ENCODE measurements around the gene KRT16. TPM values are rescaled to one million over a fixed set of nuclear protein-coding genes. Genes with fewer than 3 reads are reported as not detected.

The KRT16 gene
- polyA plus RNA-seq, 1 donor (not counting 4 experiments of a cell fraction or from before 2014, with no cell fraction given) = 1,851 TPM

- Histone ChIP-seq H3K9me1 (ENCODE audit: control insufficient read depth, extremely low read depth, insufficient read depth, low read length) (no peaks in the 10 kb centered on the region), H3K9me3 (ENCODE audit: control insufficient read depth, low read depth, low read length) (no peaks in the 10 kb centered on the region), H3K9ac (ENCODE audit: control insufficient read depth, extremely low read depth, insufficient read depth, low read length) (peak overlapping the region; percentile 77), H3K4me3 (ENCODE audit: control insufficient read depth in 2 of 3, extremely low read depth in 1 of 3, insufficient read depth in 2 of 3, low read depth in 1 of 3, low read length in 3 of 3) (peak overlapping the region in 1 of 3 experiments; percentile 8), H4K20me1 (ENCODE audit: control insufficient read depth, extremely low read depth, insufficient read depth, low read length) (peaks cover 18% of the 10 kb centered on the region), H3K27ac (ENCODE audit: control insufficient read depth, insufficient read depth, low read length) (peak overlapping the region; percentile 97), H2AFZ (ENCODE audit: control insufficient read depth, low read length) (no peak overlapping the region), H3K79me2 (ENCODE audit: control insufficient read depth, insufficient read depth, low read length) (peaks cover 8% of the 10 kb centered on the region), H3K36me3 (ENCODE audit: control insufficient read depth in 2 of 2, extremely low read depth in 1 of 2, insufficient read depth in 2 of 2, low read length in 2 of 2) (peaks cover 6 to 21% of the 10 kb centered on the region in 2 experiments), H3K4me2 (ENCODE audit: control insufficient read depth, extremely low read depth, insufficient read depth, low read depth, low read length) (peak overlapping the region; percentile 77), H3K4me1 (ENCODE audit: control insufficient read depth, extremely low read depth, insufficient read depth, low read length) (peaks cover 56% of the 10 kb centered on the region), H3K27me3 (ENCODE audit: control insufficient read depth, extremely low read depth, insufficient read depth, low read length) (no peaks in the 10 kb centered on the region)
- dilution Hi-C loops (cut with MboI; ENCODE audit: extremely low pct_ligation_motif_present, low sequenced_read_pairs) = no loop called here
- TF ChIP-seq EZH2 (IDR thresholded peaks at IDR 0.05; ENCODE audit: low read length) (no peak), CTCF (optimal IDR thresholded peaks at IDR 0.05 in 1 of 3, IDR thresholded peaks at IDR 0.05 in 1 of 3, conservative IDR thresholded peaks at IDR 0.05 in 1 of 3; ENCODE audit: extremely low read depth in 1 of 3, insufficient read depth in 2 of 3, low read length in 3 of 3) (no peak)
- DNase-seq (ENCODE audit: low read depth, low spot score) (no peak), FAIRE-seq (no peak)
These were observed 32.4 kb downstream of the KRT16 start for GRCh38 chr17:41580244-41580575.

- TF ChIP-seq CTCF (optimal IDR thresholded peaks at IDR 0.05 in 1 of 3, IDR thresholded peaks at IDR 0.05 in 1 of 3, conservative IDR thresholded peaks at IDR 0.05 in 1 of 3; ENCODE audit: extremely low read depth in 1 of 3, insufficient read depth in 2 of 3, low read length in 3 of 3) (peak; percentile 93 to 100 (median 98)), EZH2 (IDR thresholded peaks at IDR 0.05; ENCODE audit: low read length) (no peak)
- peak overlapping the region; percentile 77 for H3K4me2 ChIP-seq (ENCODE audit: control insufficient read depth, extremely low read depth, insufficient read depth, low read depth, low read length)
- H3K79me2 ChIP-seq (ENCODE audit: control insufficient read depth, insufficient read depth, low read length) = peaks cover 3% of the 10 kb centered on the region
- peak overlapping the region; percentile 77 for H3K9ac ChIP-seq (ENCODE audit: control insufficient read depth, extremely low read depth, insufficient read depth, low read length)
- no peaks in the 10 kb centered on the region for H3K9me3 ChIP-seq (ENCODE audit: control insufficient read depth, low read depth, low read length)
- no peak overlapping the region for H2AFZ ChIP-seq (ENCODE audit: control insufficient read depth, low read length)
- H3K4me3 ChIP-seq (ENCODE audit: control insufficient read depth in 2 of 3, extremely low read depth in 1 of 3, insufficient read depth in 2 of 3, low read depth in 1 of 3, low read length in 3 of 3) = peak overlapping the region in 1 of 3 experiments; percentile 40
- peaks cover 13% of the 10 kb centered on the region for H4K20me1 ChIP-seq (ENCODE audit: control insufficient read depth, extremely low read depth, insufficient read depth, low read length)
- peaks cover under 1 to 16% of the 10 kb centered on the region in 2 experiments for H3K36me3 ChIP-seq (ENCODE audit: control insufficient read depth in 2 of 2, extremely low read depth in 1 of 2, insufficient read depth in 2 of 2, low read length in 2 of 2)
- H3K27ac ChIP-seq (ENCODE audit: control insufficient read depth, insufficient read depth, low read length) = peak overlapping the region; percentile 97
- H3K27me3 ChIP-seq (ENCODE audit: control insufficient read depth, extremely low read depth, insufficient read depth, low read length) = no peaks in the 10 kb centered on the region
- peaks cover 55% of the 10 kb centered on the region for H3K4me1 ChIP-seq (ENCODE audit: control insufficient read depth, extremely low read depth, insufficient read depth, low read length)
- H3K9me1 ChIP-seq (ENCODE audit: control insufficient read depth, extremely low read depth, insufficient read depth, low read length) = no peaks in the 10 kb centered on the region
- DNase-seq (ENCODE audit: low read depth, low spot score) (peak; percentile 89), FAIRE-seq (peak; percentile 95)
- dilution Hi-C loops (cut with MboI; ENCODE audit: extremely low pct_ligation_motif_present, low sequenced_read_pairs) = no loop called here
These were observed 32.9 kb downstream of the KRT16 start for GRCh38 chr17:41579484-41580243.
